Epithelial cell of proximal tubule (primary cell): ENCODE measurements around the gene LTBP3. TPM values are rescaled to one million over a fixed set of nuclear protein-coding genes. Genes with fewer than 3 reads are reported as not detected.

Experiments
- DNase-seq: peaks from one replicate; pipeline ENCODE4 v3.0.0-alpha.2; 2011; ENCODE audit warnings: low read depth
- H3K4me3 ChIP-seq: 2 replicates; pipeline ENCODE4 v1.5.1; 2011; ENCODE audit warnings: low read depth, mild to moderate bottlenecking, low read length
- CTCF ChIP-seq: conservative IDR thresholded peaks from 2 replicates; pipeline ENCODE4 v1.5.1; 2012; ENCODE audit warnings: low read depth, mild to moderate bottlenecking, low read length
- total RNA-seq: library from RNA; depleted of rRNA; stranded (reverse); fragments of >200 nt; gene quantifications from 2 replicates; pipeline ENCODE4 v1.2.3, GENCODE V29; 2015

The LTBP3 gene
- total RNA-seq, 1 donor from 2014 or later = 102 TPM

GRCh38 chr11:65489035-65489705, 69.0 kb downstream of the LTBP3 start:
- no peak for DNase-seq
- no peak for TF ChIP-seq CTCF
- H3K4me3 ChIP-seq = no peak overlapping the region

Other genes starting within 250 kb of the LTBP3 start
- gene CDC42EP2, start 243.5 kb downstream of the LTBP3 start, total RNA-seq = 18.6 and 23.1 TPM in 2 replicates
- gene DPF2, start 224.5 kb downstream of the LTBP3 start, total RNA-seq = 34.9 and 44.1 TPM in 2 replicates
- 0.75 and 1.2 TPM in 2 replicates for gene TIGD3, start 203.6 kb downstream of the LTBP3 start, total RNA-seq
- gene SLC25A45, start 175.7 kb downstream of the LTBP3 start, total RNA-seq = 0.29 and 1.2 TPM in 2 replicates
- 43.5 and 49.5 TPM in 2 replicates for gene FRMD8, start 171.7 kb downstream of the LTBP3 start, total RNA-seq
- gene NEAT1, start 135.6 kb downstream of the LTBP3 start, total RNA-seq = 6.4 and 27.0 TPM in 2 replicates
- gene MALAT1, start 59.3 kb downstream of the LTBP3 start, total RNA-seq = 343 and 1,362 TPM in 2 replicates
- 81.2 and 101 TPM in 2 replicates for gene SCYL1, start 33.3 kb downstream of the LTBP3 start, total RNA-seq
- gene ZNRD2, start 12.1 kb upstream of the LTBP3 start, total RNA-seq = 72.0 and 141 TPM in 2 replicates
- gene FAM89B, start 14.2 kb upstream of the LTBP3 start, total RNA-seq = 64.0 and 67.1 TPM in 2 replicates
- gene EHBP1L1, start 17.7 kb upstream of the LTBP3 start, total RNA-seq = 26.1 and 26.3 TPM in 2 replicates
- 0.17 TPM in 1 of 2 replicates, not detected in the other for gene KCNK7, start 37.4 kb upstream of the LTBP3 start, total RNA-seq
- 55.0 and 55.3 TPM in 2 replicates for gene MAP3K11, start 55.9 kb upstream of the LTBP3 start, total RNA-seq
- gene PCNX3, start 57.4 kb upstream of the LTBP3 start, total RNA-seq = 35.9 and 41.6 TPM in 2 replicates
- gene SIPA1, start 79.7 kb upstream of the LTBP3 start, total RNA-seq = 45.5 and 66.5 TPM in 2 replicates
- gene RELA, start 104.6 kb upstream of the LTBP3 start, total RNA-seq = 63.6 and 73.0 TPM in 2 replicates
- 47.2 and 72.2 TPM in 2 replicates for gene KAT5, start 153.9 kb upstream of the LTBP3 start, total RNA-seq
- 76.7 and 81.1 TPM in 2 replicates for gene RNASEH2C, start 162.4 kb upstream of the LTBP3 start, total RNA-seq
- 14.0 and 17.9 TPM in 2 replicates for gene AP5B1, start 222.6 kb upstream of the LTBP3 start, total RNA-seq
- gene OVOL1, start 228.7 kb upstream of the LTBP3 start, total RNA-seq = 4.8 and 12.5 TPM in 2 replicates